NOMO-1 treated with dmso at 0.1 percent for 144 hours (cell line): ENCODE measurements around the gene NEK6.
A peak's percentile ranks its signal among the peaks of the same experiment; 100 is the strongest.

Experiments used
- DNase-seq: peaks from one replicate; lab custom pipeline; 2025; ENCODE audit not compliant: unreplicated experiment; lab: John Stamatoyannopoulos, UW

The NEK6 gene

DNA sequence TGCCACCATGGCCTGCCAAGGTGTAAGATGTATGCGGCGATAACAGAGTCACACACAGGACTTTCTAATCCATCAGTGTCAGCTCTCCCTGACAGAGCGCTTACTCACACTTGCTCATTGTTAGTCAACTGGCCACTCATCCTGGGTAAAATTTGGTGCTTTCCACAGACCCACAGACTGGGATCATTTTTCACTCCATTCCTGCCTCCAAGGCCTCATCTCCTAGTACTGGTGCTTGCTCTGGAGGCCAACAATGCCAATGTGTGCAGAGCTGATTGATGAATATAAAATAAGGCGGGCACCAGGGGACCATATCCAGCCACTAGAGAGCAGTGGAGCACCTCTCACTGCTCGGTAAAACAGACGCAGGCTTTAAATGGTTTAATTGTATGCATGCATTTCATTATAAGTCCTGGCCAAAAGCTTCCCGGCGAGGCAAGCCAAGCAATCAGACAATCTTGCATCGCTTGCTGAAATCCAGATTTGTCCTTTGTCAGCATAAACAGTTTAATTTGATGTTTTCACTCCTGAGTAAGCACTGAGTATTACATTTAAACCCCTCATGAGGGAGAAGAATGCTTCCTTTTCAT lies 135.2 kb downstream of the NEK6 start:
- peak; percentile 28 for DNase-seq

DNA sequence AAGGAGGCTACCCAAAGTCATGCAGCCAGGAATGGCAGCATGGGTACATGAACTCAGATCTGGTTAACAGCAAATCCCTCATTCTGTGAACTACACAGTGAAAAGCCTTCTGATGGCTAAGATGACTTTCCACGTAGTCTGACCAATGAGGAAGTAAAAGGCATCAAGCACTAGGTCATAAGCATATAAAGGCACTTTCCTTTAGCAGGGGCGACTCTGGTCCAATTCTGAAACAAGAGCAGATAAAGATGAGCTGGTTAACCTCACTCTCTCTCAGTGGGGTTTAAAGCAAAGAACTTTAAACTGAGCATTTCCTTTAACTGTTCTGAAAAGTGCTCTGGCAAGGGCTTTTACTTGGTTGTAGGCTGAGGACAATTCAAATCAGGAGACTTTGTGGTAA lies 136.4 kb downstream of the NEK6 start:
- no peak for DNase-seq

DNA sequence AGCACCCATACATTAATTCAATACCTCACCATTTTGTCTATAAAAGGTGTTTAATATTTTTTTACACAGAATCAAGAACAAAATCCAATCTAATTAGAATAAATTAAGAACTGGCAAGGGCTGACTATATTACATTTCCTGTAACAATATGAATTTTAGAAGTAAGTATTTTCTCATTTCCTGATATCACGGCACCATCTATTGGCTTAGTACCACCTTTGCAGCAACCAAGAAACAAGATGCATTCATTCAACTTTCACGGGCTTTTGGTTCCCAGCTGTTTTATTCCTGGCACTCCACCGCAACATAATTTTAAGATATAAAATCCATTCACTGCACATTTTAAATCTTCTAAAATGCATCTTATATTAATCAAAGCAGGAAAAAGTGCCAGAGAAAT lies 136.8 kb downstream of the NEK6 start:
- DNase-seq, result no peak

DNA sequence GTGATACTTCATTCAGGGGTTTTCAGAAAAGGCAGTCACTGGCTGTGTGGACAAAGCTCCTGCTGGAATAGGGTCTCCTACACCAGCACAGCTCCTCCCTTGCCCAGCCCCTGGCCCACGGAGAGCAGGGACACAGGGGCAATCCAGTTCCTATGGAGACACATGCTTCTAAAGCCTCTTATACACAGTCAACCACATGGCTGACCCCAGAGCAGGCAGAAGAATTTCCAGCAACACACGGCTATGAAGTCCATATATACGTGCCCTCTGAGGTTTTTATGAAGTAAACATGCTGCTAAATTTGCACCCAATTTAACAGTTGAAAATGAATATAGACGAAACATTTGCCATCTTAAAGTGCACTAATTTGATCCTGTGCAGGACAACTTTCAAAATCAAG lies 138.1 kb downstream of the NEK6 start:
- no peak for DNase-seq

DNA sequence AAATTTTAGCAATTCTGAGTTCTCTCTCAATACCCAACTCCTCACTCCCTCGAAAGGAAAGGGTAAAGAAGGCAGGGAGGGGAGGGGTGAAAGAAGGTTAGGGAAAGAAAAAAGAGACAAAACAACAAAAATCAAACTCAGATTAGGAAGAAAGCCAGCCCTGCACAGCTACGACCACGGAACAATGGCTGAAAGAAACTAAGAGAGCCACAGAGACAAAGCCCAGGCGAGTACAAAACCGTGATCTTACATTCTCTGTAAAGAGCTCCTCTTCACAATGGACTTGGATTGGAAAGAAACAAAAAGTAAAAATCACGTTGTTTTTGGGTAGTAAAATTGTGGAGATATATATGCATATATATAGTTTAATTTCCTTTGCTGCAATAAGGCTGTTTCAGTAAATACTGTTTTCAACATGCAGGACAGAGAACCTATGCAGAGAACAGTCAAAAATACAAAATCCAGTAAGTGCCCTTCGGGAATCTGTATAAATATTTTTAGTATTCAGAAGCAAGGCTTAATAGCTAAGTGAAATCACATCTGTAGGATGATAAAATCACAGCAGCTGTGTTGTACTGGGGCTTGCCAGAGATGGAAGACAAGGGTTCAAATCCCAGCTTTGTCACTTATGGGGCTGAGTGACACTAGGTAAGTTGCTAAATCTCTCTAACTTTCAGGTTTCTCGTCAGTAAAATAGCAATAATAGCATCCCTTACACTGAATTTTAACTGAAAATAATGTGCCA lies 140.6 kb downstream of the NEK6 start:
- no peak for DNase-seq

DNA sequence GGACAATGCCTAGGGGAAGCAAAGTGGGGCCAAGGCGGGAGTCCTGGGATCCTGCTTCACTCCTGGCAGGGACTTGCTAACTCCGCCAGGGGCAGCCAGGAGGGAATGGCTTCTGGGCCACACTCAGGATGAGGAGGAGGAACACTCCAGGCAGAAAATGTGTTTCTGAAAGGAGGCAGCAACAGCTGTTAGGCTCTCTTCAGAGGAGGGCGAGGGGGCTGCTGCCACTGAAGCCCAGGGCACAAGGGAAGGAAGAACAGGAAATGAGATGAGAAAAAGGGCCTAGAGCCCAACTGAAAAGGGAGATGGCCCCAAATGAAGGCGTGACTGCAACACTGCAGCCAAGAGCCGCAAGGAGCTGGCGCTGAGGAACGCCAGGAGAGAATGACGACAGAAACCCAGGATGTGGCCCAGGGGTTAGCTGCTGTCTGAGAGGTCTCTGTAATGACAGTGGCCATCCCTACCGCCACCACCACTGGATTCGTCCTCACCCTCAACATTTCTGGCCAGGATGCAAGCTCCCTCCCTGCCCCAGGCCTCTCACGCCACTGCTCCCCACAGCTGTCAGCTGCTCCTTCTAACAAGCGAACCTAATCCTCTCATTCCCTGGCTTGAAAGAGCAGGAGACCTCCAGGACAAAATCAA lies 141.7 kb downstream of the NEK6 start:
- DNase-seq, result no peak

DNA sequence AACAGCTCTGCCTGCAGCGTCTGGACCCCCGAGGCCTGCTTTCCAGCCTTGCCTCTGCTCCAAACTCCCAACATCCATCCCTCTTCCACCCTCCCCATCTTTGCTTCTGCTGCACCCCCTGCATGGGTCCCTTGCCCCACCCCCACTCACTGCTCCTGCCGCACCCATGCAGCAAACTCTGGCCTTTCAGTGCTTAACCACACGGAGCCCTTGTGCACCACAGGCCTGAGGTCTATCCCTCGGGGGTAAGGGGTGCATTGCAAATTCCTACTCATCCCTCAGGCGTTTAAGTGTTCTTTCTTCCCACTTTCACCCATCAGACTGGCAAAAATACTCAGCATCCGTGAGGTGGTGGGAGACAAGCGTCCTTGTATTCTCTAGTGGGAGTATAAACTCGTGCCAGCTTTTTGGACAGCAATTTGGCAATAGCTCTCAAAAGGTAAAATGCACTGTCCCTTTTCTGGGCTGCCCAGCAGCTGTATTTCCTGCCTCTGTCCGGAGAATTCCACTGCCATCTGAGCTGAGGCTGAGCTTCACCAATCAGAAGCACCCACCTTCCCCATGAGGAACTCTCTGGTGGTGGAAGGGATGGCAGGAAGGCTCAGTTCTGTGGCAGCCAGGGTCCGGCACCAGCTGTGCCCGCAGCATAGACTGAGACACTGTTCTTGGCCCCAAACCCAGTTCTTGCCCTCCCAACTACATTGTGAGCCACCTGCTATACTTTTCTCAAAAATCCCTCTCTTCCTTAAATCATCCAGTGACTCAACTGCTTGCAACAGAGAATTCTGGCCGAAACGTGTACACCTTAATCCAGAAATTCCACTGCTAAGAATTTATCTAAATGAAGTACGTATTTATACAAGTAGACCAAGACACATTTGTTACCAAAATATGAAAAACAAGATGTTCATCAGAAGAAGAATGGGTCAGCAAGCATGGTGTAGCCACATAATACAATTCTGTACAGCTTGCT lies 142.5 kb downstream of the NEK6 start:
- DNase-seq, result no peak
